IMR-90 (cell line): Measurements from ENCODE around the gene WBP1L. TPM values are rescaled to one million over a fixed set of nuclear protein-coding genes. Genes with fewer than 3 reads are reported as not detected.
"Not testable (repeated sequence)": the region's sequence is repeated elsewhere in the genome, so short reads cannot be mapped to it uniquely, and the experiment has no call there.

ENCODE experiments used
- ATAC-seq: fragments of 200-7000 bp; cut with Tn5 transposase; 2 replicates; pipeline ENCODE4 v1.9.1; 2020; ENCODE audit warnings: low read depth, mild to moderate bottlenecking, moderate library complexity
- BruUV-seq: library from RNA; stranded (reverse); fragments of 400-500 nt; replicated peaks from 2 replicates; lab custom pipeline; 2021; lab: Mats Ljungman, UMichigan
- CTCF ChIA-PET: fragments of 300-600 bp; formaldehyde crosslinking; extraction: SDS; loops from one replicate; lab custom pipeline; 2021; ENCODE audit warnings: antibody characterized with exemption; lab: Yijun Ruan, JAX
- POLR2A ChIA-PET: fragments of 300-600 bp; sonication (Branson Sonifier 250); formaldehyde crosslinking; loops from one replicate; lab custom pipeline; 2022; ENCODE audit warnings: antibody characterized with exemption; ENCODE audit not compliant: unreplicated experiment; lab: Charles Lee
- DNase-seq: peaks from one replicate; pipeline ENCODE4 v3.0.0; 2013
- H2AFZ ChIP-seq: replicated peaks from 2 replicates; pipeline ENCODE3; 2013; ENCODE audit warnings: low read length, mild to moderate bottlenecking; ENCODE audit not compliant: poor library complexity
- H2AK5ac ChIP-seq: 2 replicates; pipeline ENCODE4 v1.6.1; 2013; ENCODE audit warnings: low read depth, low read length, inconsistent platforms
- H2AK9ac ChIP-seq: replicated peaks from 2 replicates; pipeline ENCODE3; 2013; ENCODE audit warnings: mild to moderate bottlenecking, low read depth, low read length, moderate library complexity; ENCODE audit not compliant: poor library complexity
- H2BK120ac ChIP-seq: 2 replicates; pipeline ENCODE4 v1.6.1; 2013; ENCODE audit warnings: low read depth, low read length, inconsistent platforms
- H2BK15ac ChIP-seq: 3 replicates; pipeline ENCODE4 v1.6.1; 2013; ENCODE audit warnings: low read depth, low read length, inconsistent platforms
- H2BK20ac ChIP-seq: 2 replicates; pipeline ENCODE4 v1.6.1; 2013; ENCODE audit warnings: low read depth, mild to moderate bottlenecking, inconsistent platforms, low read length, moderate library complexity
- H2BK5ac ChIP-seq: 2 replicates; pipeline ENCODE4 v1.6.1; 2013; ENCODE audit warnings: mild to moderate bottlenecking, low read depth, low read length, inconsistent platforms; ENCODE audit not compliant: poor library complexity, severe bottlenecking
- H3K14ac ChIP-seq: replicated peaks from 2 replicates; pipeline ENCODE4 v1.6.1; 2013; ENCODE audit warnings: low read depth, low read length, inconsistent platforms
- H3K18ac ChIP-seq: 2 replicates; pipeline ENCODE4 v1.6.1; 2013; ENCODE audit warnings: low read depth, low read length, control low read depth
- H3K23ac ChIP-seq: 2 replicates; pipeline ENCODE4 v1.6.1; 2013; ENCODE audit warnings: low read depth, low read length, inconsistent platforms
- H3K27ac ChIP-seq: 2 replicates; pipeline ENCODE4 v1.5.1; 2013; ENCODE audit warnings: mild to moderate bottlenecking, control low read depth, low read length; ENCODE audit not compliant: insufficient read depth
- H3K27me3 ChIP-seq: 2 replicates; pipeline ENCODE4 v1.6.1; 2013; ENCODE audit warnings: low read length; ENCODE audit not compliant: control insufficient read depth, insufficient read depth
- H3K36me3 ChIP-seq: 2 replicates; pipeline ENCODE4 v1.6.1; 2013; ENCODE audit warnings: low read length, mixed read lengths; ENCODE audit not compliant: control insufficient read depth, insufficient read depth
- H3K4ac ChIP-seq: 2 replicates; pipeline ENCODE4 v1.6.1; 2013; ENCODE audit warnings: low read depth, low read length, inconsistent platforms
- H3K4me1 ChIP-seq: 2 replicates; pipeline ENCODE4 v1.6.1; 2013; ENCODE audit warnings: low read length, mixed read lengths; ENCODE audit not compliant: control insufficient read depth, insufficient read depth
- H3K4me2 ChIP-seq: 2 replicates; pipeline ENCODE4 v1.6.1; 2013; ENCODE audit warnings: low read depth, mild to moderate bottlenecking, control low read depth, low read length, moderate library complexity
- H3K4me3 ChIP-seq: 2 replicates; pipeline ENCODE4 v1.5.1; 2013; ENCODE audit warnings: low read depth, mild to moderate bottlenecking, control low read depth, low read length, moderate library complexity; ENCODE audit not compliant: insufficient read depth
- H3K56ac ChIP-seq: 2 replicates; pipeline ENCODE4 v1.6.1; 2013; ENCODE audit warnings: low read length, inconsistent platforms; ENCODE audit not compliant: insufficient read depth; ENCODE audit errors: extremely low read depth
- H3K79me1 ChIP-seq, 2 experiments: 2 replicates each; pipeline ENCODE4 v1.6.1; 2013; ENCODE audit warnings: low read length in 2 of 2, inconsistent platforms in 1 of 2, low read depth in 1 of 2
- H3K9ac ChIP-seq: 2 replicates; pipeline ENCODE4 v1.6.1; 2013; ENCODE audit warnings: low read depth, low read length, control low read depth
- H3K9me1 ChIP-seq: 2 replicates; pipeline ENCODE4 v1.6.1; 2013; ENCODE audit warnings: low read length, inconsistent platforms; ENCODE audit not compliant: insufficient read depth
- H3K9me3 ChIP-seq: 2 replicates; pipeline ENCODE4 v1.6.1; 2013; ENCODE audit warnings: low read length; ENCODE audit not compliant: control insufficient read depth, insufficient read depth
- H4K20me1 ChIP-seq: 2 replicates; pipeline ENCODE4 v1.6.1; 2013; ENCODE audit warnings: low read length, inconsistent platforms; ENCODE audit not compliant: insufficient read depth
- H4K5ac ChIP-seq: 2 replicates; pipeline ENCODE4 v1.6.1; 2013; ENCODE audit warnings: mild to moderate bottlenecking, low read depth, low read length, control low read depth
- H4K8ac ChIP-seq, 2 experiments: 2 replicates each; pipeline ENCODE4 v1.6.1; 2013; ENCODE audit warnings: low read depth in 2 of 2, low read length in 2 of 2, control low read depth in 1 of 2, inconsistent platforms in 1 of 2
- H4K91ac ChIP-seq: 2 replicates; pipeline ENCODE4 v1.6.1; 2013; ENCODE audit warnings: low read depth, low read length, inconsistent platforms; ENCODE audit not compliant: insufficient read depth
- WGBS, 2 experiments: methylation state at CpG; one replicate each; pipeline versions ENCODE4 v1.1.5 to v1.1.7; 2013; ENCODE audit warnings: missing lambda C conversion rate in 2 of 2; ENCODE audit not compliant: insufficient read length in 1 of 2; ENCODE audit errors: extremely low coverage in 2 of 2; 5-methylcytosine and 5-hydroxymethylcytosine counted together
- dilution Hi-C: fragments of 300-500 bp; cut with HindIII; formaldehyde crosslinking; loops from one replicate; pipeline ENCODE4 v1.14.3; 2018; ENCODE audit warnings: low sequenced_read_pairs; ENCODE audit not compliant: unreplicated experiment
- in situ Hi-C: fragments of 300-500 bp; cut with MboI; formaldehyde crosslinking; loops from 3 replicates; pipeline ENCODE4 v1.14.3; 2019; ENCODE audit warnings: low sequenced_read_pairs, inconsistent platforms, mixed read lengths
- intact Hi-C: fragments of 100-400 bp; cut with micrococcal nuclease; formaldehyde crosslinking; loops from 2 replicates; pipeline ENCODE4 v1.10.0; 2022
- polyA plus RNA-seq, 3 experiments: library from polyadenylated mRNA; depleted of rRNA; stranded (reverse); fragments of >200 nt; gene quantifications; 2 replicates each; pipeline ENCODE4 v1.2.3, GENCODE V29; 2012; ENCODE audit warnings: low replicate concordance in 1 of 3
- total RNA-seq: library from RNA; depleted of rRNA; stranded (reverse); fragments of >200 nt; gene quantifications from 2 replicates; pipeline ENCODE4 v1.2.3, GENCODE V29; 2012

WBP1L gene
- total and polyA plus RNA-seq, 2 of the 4 experiments (the other 2 are of a cell fraction): 20.7 to 31.0 TPM

DNA sequence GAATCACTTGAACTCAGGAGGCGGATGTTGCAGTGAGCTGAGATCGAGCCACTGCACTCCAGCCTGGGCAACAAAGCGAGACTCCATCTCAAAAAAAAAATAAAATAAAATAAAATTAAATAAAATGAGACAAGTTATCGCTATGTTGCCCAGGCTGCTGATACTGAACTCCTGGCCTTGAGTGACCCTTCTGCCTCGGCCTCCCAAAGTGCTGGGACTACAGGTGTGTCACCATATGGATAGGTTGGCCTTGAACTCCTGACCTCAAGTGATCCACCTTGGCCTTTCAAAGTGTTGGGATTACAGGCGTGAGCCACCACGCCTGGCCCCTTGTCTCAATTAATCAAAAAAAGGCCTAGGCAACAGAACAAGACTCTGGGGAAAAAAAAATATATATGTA lies 109.5 kb downstream of the WBP1L start:
- CTCF ChIA-PET, BruUV-seq, ATAC-seq: not testable (repeated sequence)

More for the DNA sequence above, 109.5 kb downstream of the WBP1L start:
- H3K4ac ChIP-seq, H4K91ac ChIP-seq, H3K36me3 ChIP-seq, H4K20me1 ChIP-seq, H2BK15ac ChIP-seq, H3K9me3 ChIP-seq, H2BK20ac ChIP-seq, H3K18ac ChIP-seq, H2BK120ac ChIP-seq, H3K56ac ChIP-seq, POLR2A ChIA-PET, H3K27me3 ChIP-seq, H3K14ac ChIP-seq, H3K9ac ChIP-seq, H2BK5ac ChIP-seq, H2AK5ac ChIP-seq, H2AK9ac ChIP-seq, in situ Hi-C loops, DNase-seq, H3K4me1 ChIP-seq, dilution Hi-C loops, intact Hi-C loops, H3K27ac ChIP-seq, H3K9me1 ChIP-seq, H3K4me3 ChIP-seq, H2AFZ ChIP-seq, H4K5ac ChIP-seq, H3K23ac ChIP-seq, H3K4me2 ChIP-seq: not testable (repeated sequence)
- Histone ChIP-seq H3K79me1 (peaks cover 11 to 20% of the 10 kb centered on the region in 2 experiments; a peak in 3 of 4 replicates), H4K8ac (peak overlapping the region in 1 of 2 experiments; percentile 59; a peak in 2 of 4 replicates)
- WGBS, 2 experiments: no CpG with 5 or more reads among the region's 7 CpGs
